HepG2 (cell line): ENCODE measurements around the gene AKR1B15. TPM values are rescaled to one million over a fixed set of nuclear protein-coding genes. Genes with fewer than 3 reads are reported as not detected.

Experiments
- BCL3 ChIP-seq: sonication (generic); formaldehyde crosslinking; IDR thresholded peaks from 2 replicates; pipeline ENCODE4 v1.5.1; 2020; ENCODE audit warnings: mild to moderate bottlenecking, missing genetic modification reagents, moderate library complexity
- CBFB ChIP-seq: sonication (generic); formaldehyde crosslinking; IDR thresholded peaks from 2 replicates; pipeline ENCODE4 v1.4.0; 2020; ENCODE audit warnings: missing genetic modification reagents
- CHCHD3 ChIP-seq: sonication (generic); formaldehyde crosslinking; IDR thresholded peaks from 2 replicates; pipeline ENCODE4 v1.8.0; 2022; ENCODE audit warnings: mild to moderate bottlenecking, missing genetic modification reagents, moderate library complexity
- CTCF ChIP-seq: sonication (generic); formaldehyde crosslinking; IDR thresholded peaks from 2 replicates; pipeline ENCODE4 v1.5.0; 2020; ENCODE audit warnings: mild to moderate bottlenecking, missing genetic modification reagents, moderate library complexity
- FOXA3 ChIP-seq: IDR thresholded peaks from 2 replicates; pipeline ENCODE4 v1.6.1; 2016; ENCODE audit warnings: missing genetic modification reagents, missing compliant biosample characterization
- GPN1 ChIP-seq: sonication (generic); formaldehyde crosslinking; IDR thresholded peaks from 2 replicates; pipeline ENCODE4 v1.5.1; 2020; ENCODE audit warnings: missing genetic modification reagents, borderline replicate concordance
- HINFP ChIP-seq: sonication (generic); formaldehyde crosslinking; IDR thresholded peaks from 2 replicates; pipeline ENCODE4 v1.4.0; 2020; ENCODE audit warnings: low read depth, mild to moderate bottlenecking, missing genetic modification reagents
- HMGA1 ChIP-seq: sonication (generic); formaldehyde crosslinking; conservative IDR thresholded peaks from 2 replicates; pipeline ENCODE4 v1.4.0; 2020; ENCODE audit warnings: missing genetic modification reagents
- ISL2 ChIP-seq: sonication (generic); formaldehyde crosslinking; IDR thresholded peaks from 2 replicates; pipeline ENCODE4 v1.5.0; 2020; ENCODE audit warnings: missing genetic modification reagents
- MED8 ChIP-seq: sonication (generic); formaldehyde crosslinking; IDR thresholded peaks from 2 replicates; pipeline ENCODE4 v1.8.1; 2023; ENCODE audit warnings: mild to moderate bottlenecking, missing genetic modification reagents; ENCODE audit not compliant: insufficient replicate concordance
- NR3C1 ChIP-seq: sonication (generic); formaldehyde crosslinking; IDR thresholded peaks from 2 replicates; pipeline ENCODE4 v1.4.0; 2020; ENCODE audit warnings: missing genetic modification reagents
- RXRB ChIP-seq: IDR thresholded peaks from 2 replicates; pipeline ENCODE4 v1.6.1; 2016; ENCODE audit warnings: borderline replicate concordance, missing genetic modification reagents, missing compliant biosample characterization
- SMC3 ChIP-seq: IDR thresholded peaks from 2 replicates; pipeline ENCODE4 v1.6.1; 2011; ENCODE audit warnings: low read length, improper control_type of control experiment
- SNAI1 ChIP-seq: sonication (generic); formaldehyde crosslinking; IDR thresholded peaks from 2 replicates; pipeline ENCODE4 v1.5.0; 2020; ENCODE audit warnings: mild to moderate bottlenecking, missing genetic modification reagents, borderline replicate concordance
- STAG1 ChIP-seq: sonication (generic); formaldehyde crosslinking; IDR thresholded peaks from 2 replicates; pipeline ENCODE4 v1.4.0; 2020; ENCODE audit warnings: missing genetic modification reagents
- SYNCRIP ChIP-seq: fragments of 200-400 bp; formaldehyde crosslinking; IDR thresholded peaks from 2 replicates; pipeline ENCODE4 v1.6.1; 2018; ENCODE audit warnings: mild to moderate bottlenecking, low read depth, low read length; ENCODE audit not compliant: insufficient read depth
- THAP8 ChIP-seq: sonication (generic); formaldehyde crosslinking; IDR thresholded peaks from 2 replicates; pipeline ENCODE4 v1.5.1; 2020; ENCODE audit warnings: missing genetic modification reagents, mild to moderate bottlenecking, borderline replicate concordance
- TMF1 ChIP-seq: sonication (generic); formaldehyde crosslinking; IDR thresholded peaks from 2 replicates; pipeline ENCODE4 v1.8.1; 2022; ENCODE audit warnings: low read depth, missing genetic modification reagents
- ZFP90 ChIP-seq: sonication (generic); formaldehyde crosslinking; IDR thresholded peaks from 2 replicates; pipeline ENCODE4 v1.8.0; 2022; ENCODE audit warnings: missing genetic modification reagents, mild to moderate bottlenecking, inconsistent platforms, borderline replicate concordance
- ZNF205 ChIP-seq: IDR thresholded peaks from 2 replicates; pipeline ENCODE4 v1.6.1; 2018; ENCODE audit warnings: missing biosample characterization, missing genetic modification reagents
- ZNF614 ChIP-seq: IDR thresholded peaks from 2 replicates; pipeline ENCODE4 v1.6.1; 2018; ENCODE audit warnings: missing biosample characterization, missing genetic modification reagents, inconsistent platforms, borderline replicate concordance
- ZNF790 ChIP-seq: sonication (generic); formaldehyde crosslinking; IDR thresholded peaks from 2 replicates; pipeline ENCODE4 v1.8.0; 2022; ENCODE audit warnings: missing genetic modification reagents, mild to moderate bottlenecking, borderline replicate concordance
- polyA plus RNA-seq, 8 experiments: library from polyadenylated mRNA; depleted of rRNA in 3 of 8; stranded (reverse) in 7 of 8; unstranded in 1 of 8; fragments of >200 nt; fragmentation: Illumina TruSeq in 4 of 8; extraction: Trizol in 4 of 8; gene quantifications; 2 replicates each; pipeline versions ENCODE4 v1.2.1 to v1.2.3, GENCODE V29; 2011 to 2016; ENCODE audit warnings: low read depth in 4 of 8, missing spikeins in 1 of 8, mixed read lengths in 1 of 8; ENCODE audit not compliant: insufficient read depth in 1 of 8
- total RNA-seq, 5 experiments: library from RNA; depleted of rRNA; stranded (reverse); fragments of >200 nt; fragmentation: Illumina TruSeq; extraction: Trizol; gene quantifications; 2 replicates each; pipeline ENCODE4 v1.2.3, GENCODE V29; 2016; ENCODE audit warnings: low read depth in 1 of 5
- TF ChIP-seq, protein P1 (sequence below): sonication (generic); formaldehyde crosslinking; IDR thresholded peaks from 2 replicates; pipeline ENCODE4 v1.5.1; 2020; ENCODE audit warnings: mild to moderate bottlenecking, missing genetic modification reagents

Gene AKR1B15
- total and polyA plus RNA-seq, 2 of the 13 experiments (the other 11 are each of a cell fraction or from before 2014, with no cell fraction given), result 0.77 TPM; not detected in 1

DNA sequence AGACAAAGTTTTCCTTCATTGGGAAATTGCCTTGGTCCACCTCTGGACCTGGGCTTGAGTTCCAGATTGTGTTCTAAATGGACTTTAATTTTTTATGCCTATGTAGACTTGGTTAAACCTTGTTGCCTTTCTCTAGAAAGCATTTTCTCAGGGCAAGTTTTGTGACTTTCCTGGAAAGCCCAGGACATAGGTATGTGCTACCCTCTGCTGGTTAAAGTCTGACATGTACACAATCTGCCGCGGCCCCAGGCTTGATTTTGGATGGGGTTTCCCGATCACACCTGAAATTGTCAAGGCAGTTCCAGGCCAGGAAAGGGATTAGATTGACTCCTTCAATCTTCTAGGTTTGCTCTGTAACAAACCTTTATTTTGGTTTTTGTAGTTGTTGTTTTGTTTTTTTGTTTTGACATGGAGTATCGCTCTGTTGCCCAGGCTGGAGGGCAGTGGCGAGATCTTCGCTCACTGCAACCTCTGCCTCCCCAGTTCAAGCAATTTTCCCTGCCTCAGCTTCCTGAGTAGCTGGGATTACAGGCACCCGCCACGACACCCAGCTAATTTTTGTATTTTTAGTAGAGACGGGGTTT lies 35.6 kb upstream of the AKR1B15 start (continued):
- peak; percentile 73 for TF ChIP-seq CTCF
- TF ChIP-seq FOXA3 (CRISPR knock-in tag), result no peak
- no peak for TF ChIP-seq ZNF790
- TF ChIP-seq ZNF614 (CRISPR knock-in tag), result no peak
- TF ChIP-seq SNAI1 (CRISPR knock-in tag), result no peak
- no peak for TF ChIP-seq SYNCRIP
- no peak for TF ChIP-seq GPN1 (CRISPR knock-in tag)
- TF ChIP-seq MED8, result no peak
- peak; percentile 84 for TF ChIP-seq STAG1 (CRISPR knock-in tag)
- TF ChIP-seq CBFB (CRISPR knock-in tag), result no peak
- no peak for TF ChIP-seq ISL2 (CRISPR knock-in tag)
- no peak for TF ChIP-seq CHCHD3 (CRISPR knock-in tag)
- TF ChIP-seq NR3C1 (CRISPR knock-in tag), result no peak
- TF ChIP-seq ZFP90 (CRISPR knock-in tag), result no peak
- no peak for TF ChIP-seq HINFP
- TF ChIP-seq ZNF205, result no peak
- TF ChIP-seq HMGA1 (CRISPR knock-in tag), result no peak
- TF ChIP-seq THAP8 (CRISPR knock-in tag), result no peak
- no peak for TF ChIP-seq TMF1
- TF ChIP-seq RXRB (CRISPR knock-in tag), result no peak
- TF ChIP-seq SMC3, result peak; percentile 90
- no peak for TF ChIP-seq BCL3 (CRISPR knock-in tag)
- TF ChIP-seq, protein P1, sequence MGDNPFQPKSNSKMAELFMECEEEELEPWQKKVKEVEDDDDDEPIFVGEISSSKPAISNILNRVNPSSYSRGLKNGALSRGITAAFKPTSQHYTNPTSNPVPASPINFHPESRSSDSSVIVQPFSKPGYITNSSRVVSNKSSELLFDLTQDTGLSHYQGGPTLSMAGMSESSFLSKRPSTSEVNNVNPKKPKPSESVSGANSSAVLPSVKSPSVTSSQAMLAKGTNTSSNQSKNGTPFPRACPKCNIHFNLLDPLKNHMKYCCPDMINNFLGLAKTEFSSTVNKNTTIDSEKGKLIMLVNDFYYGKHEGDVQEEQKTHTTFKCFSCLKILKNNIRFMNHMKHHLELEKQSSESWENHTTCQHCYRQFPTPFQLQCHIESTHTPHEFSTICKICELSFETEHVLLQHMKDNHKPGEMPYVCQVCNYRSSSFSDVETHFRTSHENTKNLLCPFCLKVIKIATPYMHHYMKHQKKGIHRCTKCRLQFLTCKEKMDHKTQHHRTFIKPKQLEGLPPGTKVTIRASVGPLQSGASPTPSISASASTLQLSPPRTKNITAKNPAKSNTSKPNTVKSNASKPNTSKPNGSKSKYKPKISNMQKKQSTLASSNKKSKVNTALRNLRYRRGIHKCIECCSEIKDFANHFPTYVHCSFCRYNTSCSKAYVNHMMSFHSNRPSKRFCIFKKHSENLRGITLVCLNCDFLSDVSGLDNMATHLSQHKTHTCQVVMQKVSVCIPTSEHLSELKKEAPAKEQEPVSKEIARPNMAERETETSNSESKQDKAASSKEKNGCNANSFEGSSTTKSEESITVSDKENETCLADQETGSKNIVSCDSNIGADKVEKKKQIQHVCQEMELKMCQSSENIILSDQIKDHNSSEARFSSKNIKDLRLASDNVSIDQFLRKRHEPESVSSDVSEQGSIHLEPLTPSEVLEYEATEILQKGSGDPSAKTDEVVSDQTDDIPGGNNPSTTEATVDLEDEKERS (CRISPR knock-in tag), result no peak
